Measurements from ENCODE around the gene SHLD1. TPM values are rescaled to one million over a fixed set of nuclear protein-coding genes. Genes with fewer than 3 reads are reported as not detected.

The SHLD1 gene
- total and polyA plus RNA-seq, 2 donors (not counting 3 experiments of a cell fraction or from before 2014, with no cell fraction given): 4.7 to 6.3 TPM

- Histone ChIP-seq H3K9me3 (replicated peaks; ENCODE audit: control insufficient read depth, insufficient read depth, low read length) (no peaks in the 10 kb centered on the region), H2AFZ (ENCODE audit: low read depth, low read length) (no peak overlapping the region), H3K79me2 (ENCODE audit: control insufficient read depth, insufficient read depth, low read length) (no peaks in the 10 kb centered on the region), H3K27me3 (ENCODE audit: control insufficient read depth in 2 of 2, insufficient read depth in 2 of 2, low read length in 2 of 2) (no peaks in the 10 kb centered on the region), H3K27ac (ENCODE audit: insufficient read depth, low read depth, low read length) (no peak overlapping the region), H3K9ac (replicated peaks; ENCODE audit: extremely low read depth, insufficient read depth, low read length) (no peak overlapping the region), H3K4me2 (ENCODE audit: insufficient read depth, low read length) (no peak overlapping the region), H4K20me1 (replicated peaks; ENCODE audit: control insufficient read depth, extremely low read depth, insufficient read depth, low read length) (no peaks in the 10 kb centered on the region), H3K4me1 (ENCODE audit: control insufficient read depth, extremely low read depth, insufficient read depth, low read length) (peaks cover 8% of the 10 kb centered on the region), H3K9me1 (replicated peaks; ENCODE audit: control insufficient read depth, extremely low read depth, insufficient read depth, low read length) (no peaks in the 10 kb centered on the region), H3K36me3 (ENCODE audit: control insufficient read depth in 2 of 2, extremely low read depth in 1 of 2, insufficient read depth in 2 of 2, low read length in 2 of 2) (no peaks in the 10 kb centered on the region), H3K4me3 (replicated peaks in 1 of 3; ENCODE audit: insufficient read depth in 1 of 3, low read depth in 1 of 3, low read length in 3 of 3) (no peak overlapping the region)
- TF ChIP-seq POLR2A (IDR thresholded peaks at IDR 0.05; ENCODE audit: low read depth, low read length) (no peak), GATA2 (IDR thresholded peaks at IDR 0.05; ENCODE audit: insufficient read depth, insufficient read length, low read depth, low read length) (no peak), MYC (IDR thresholded peaks at IDR 0.05; ENCODE audit: low read depth, low read length) (no peak), JUN (IDR thresholded peaks at IDR 0.05; ENCODE audit: borderline replicate concordance, insufficient read depth, insufficient read length, low read depth) (no peak), FOS (IDR thresholded peaks at IDR 0.05; ENCODE audit: borderline replicate concordance, insufficient read depth, low read length) (no peak), EZH2 (IDR thresholded peaks at IDR 0.05; ENCODE audit: borderline replicate concordance, low read depth, low read length, severe bottlenecking) (no peak)
- TF ChIP-seq, protein P1, sequence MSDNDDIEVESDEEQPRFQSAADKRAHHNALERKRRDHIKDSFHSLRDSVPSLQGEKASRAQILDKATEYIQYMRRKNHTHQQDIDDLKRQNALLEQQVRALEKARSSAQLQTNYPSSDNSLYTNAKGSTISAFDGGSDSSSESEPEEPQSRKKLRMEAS (IDR thresholded peaks at IDR 0.05; ENCODE audit: insufficient read depth, insufficient read length): no peak
- ChIA-PET CTCF (interaction anchor here (0.6 to 1.2 kb wide), 6 partner anchors 9 to 264 kb away, joined by 3 to 5 read pairs (median 3); no protein-coding TSS in a partner anchor), POLR2A (no interaction called here)
- BruUV-seq (replicated peaks): no TSS peak
- dilution Hi-C loops (cut with MboI; ENCODE audit: extremely low pct_ligation_motif_present, low sequenced_read_pairs): no loop called here
- FAIRE-seq (no peak), DNase-seq (ENCODE audit: low read depth, low spot score) (no peak)
- intact Hi-C loops (cut with micrococcal nuclease): no loop called here
These were observed 70.5 kb downstream of the SHLD1 start for GRCh38 chr20:5820738-5821137.

DNA sequence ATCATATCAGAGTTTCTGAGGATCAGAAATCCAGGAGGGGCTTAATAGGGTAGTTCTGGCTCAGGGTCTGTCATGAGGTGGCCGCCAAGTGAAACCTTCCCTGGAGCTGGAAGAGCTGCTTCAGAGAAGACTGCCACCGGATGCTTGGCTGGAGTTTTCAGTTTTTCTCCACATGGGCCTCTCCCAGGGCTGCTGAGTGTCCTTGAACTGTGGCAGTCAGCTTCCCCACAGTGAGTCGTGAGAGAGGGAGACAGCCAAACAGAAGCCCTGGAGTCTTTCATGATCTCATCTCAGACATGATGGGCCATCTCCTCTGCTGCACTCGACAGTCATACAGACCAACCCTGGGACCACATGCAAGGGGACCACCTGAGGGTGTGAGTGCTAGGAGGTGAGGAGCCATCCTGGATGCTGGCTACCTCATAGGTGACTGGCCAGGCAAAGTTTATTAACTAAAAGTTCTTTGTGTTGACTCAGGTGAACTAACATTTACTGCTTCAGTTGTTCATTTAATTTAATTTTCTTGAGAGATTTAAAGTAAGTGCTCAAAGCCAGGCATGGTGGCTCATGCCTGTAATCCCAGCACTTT lies 71.5 kb downstream of the SHLD1 start:
- H3K9me3 ChIP-seq (replicated peaks; ENCODE audit: control insufficient read depth, insufficient read depth, low read length): no peaks in the 10 kb centered on the region
- TF ChIP-seq POLR2A (IDR thresholded peaks at IDR 0.05; ENCODE audit: low read depth, low read length) (no peak), GATA2 (IDR thresholded peaks at IDR 0.05; ENCODE audit: insufficient read depth, insufficient read length, low read depth, low read length) (no peak)
- intact Hi-C loops (cut with micrococcal nuclease): no loop called here
- H2AFZ ChIP-seq (ENCODE audit: low read depth, low read length): no peak overlapping the region
- H3K4me1 ChIP-seq (ENCODE audit: control insufficient read depth, extremely low read depth, insufficient read depth, low read length): peaks cover 8% of the 10 kb centered on the region
- ChIA-PET POLR2A (no interaction called here), CTCF (interaction anchor here (1.1 kb wide), 1 partner anchor 14 kb away, joined by 3 read pairs; no protein-coding TSS in a partner anchor)
- no peaks in the 10 kb centered on the region for H3K79me2 ChIP-seq (ENCODE audit: control insufficient read depth, insufficient read depth, low read length)
- no peak overlapping the region for H3K4me2 ChIP-seq (ENCODE audit: insufficient read depth, low read length)
- FAIRE-seq: no peak
- no peak overlapping the region for H3K4me3 ChIP-seq (replicated peaks in 1 of 3; ENCODE audit: insufficient read depth in 1 of 3, low read depth in 1 of 3, low read length in 3 of 3)
- no peak for DNase-seq (ENCODE audit: low read depth, low spot score)
- no peaks in the 10 kb centered on the region for H3K27me3 ChIP-seq (ENCODE audit: control insufficient read depth in 2 of 2, insufficient read depth in 2 of 2, low read length in 2 of 2)
- BruUV-seq (replicated peaks): no TSS peak
- H3K9me1 ChIP-seq (replicated peaks; ENCODE audit: control insufficient read depth, extremely low read depth, insufficient read depth, low read length): no peaks in the 10 kb centered on the region
- no peak overlapping the region for H3K27ac ChIP-seq (ENCODE audit: insufficient read depth, low read depth, low read length)
- H3K9ac ChIP-seq (replicated peaks; ENCODE audit: extremely low read depth, insufficient read depth, low read length): no peak overlapping the region
- dilution Hi-C loops (cut with MboI; ENCODE audit: extremely low pct_ligation_motif_present, low sequenced_read_pairs): no loop called here
- H3K36me3 ChIP-seq (ENCODE audit: control insufficient read depth in 2 of 2, extremely low read depth in 1 of 2, insufficient read depth in 2 of 2, low read length in 2 of 2): no peaks in the 10 kb centered on the region
- no peaks in the 10 kb centered on the region for H4K20me1 ChIP-seq (replicated peaks; ENCODE audit: control insufficient read depth, extremely low read depth, insufficient read depth, low read length)
